WTC11 (cell line): ENCODE data around the gene EHMT1. TPM values are rescaled to one million over a fixed set of nuclear protein-coding genes. Genes with fewer than 3 reads are reported as not detected.

ENCODE experiments used
- ATAC-seq: fragments of 200-7000 bp; cut with Tn5 transposase; 2 replicates; pipeline ENCODE4 v1.10.0; 2021; ENCODE audit warnings: mild to moderate bottlenecking, moderate library complexity
- CTCF ChIA-PET: fragments of 300-600 bp; sonication (Branson Sonifier 250); formaldehyde crosslinking; loops from one replicate; lab custom pipeline; 2021; ENCODE audit warnings: antibody characterized with exemption; lab: Charles Lee
- POLR2A ChIA-PET: fragments of 350-600 bp; sonication (Branson Sonifier 250); formaldehyde crosslinking; loops from one replicate; lab custom pipeline; 2021; ENCODE audit warnings: antibody characterized with exemption; lab: Charles Lee
- DNase-seq: peaks from one replicate; pipeline ENCODE4 v3.0.0; 2021; ENCODE audit warnings: low spot score
- H3K27ac Mint-ChIP-seq: 2 replicates; pipeline ENCODE4 v1.8.0; 2021; ENCODE audit warnings: mixed read lengths
- H3K27me3 Mint-ChIP-seq: 2 replicates; pipeline ENCODE4 v1.8.0; 2021; ENCODE audit warnings: low read depth, mild to moderate bottlenecking, moderate library complexity, mixed read lengths
- H3K36me3 Mint-ChIP-seq: 2 replicates; pipeline ENCODE4 v1.8.0; 2021; ENCODE audit warnings: mixed read lengths
- H3K4me1 Mint-ChIP-seq: 2 replicates; pipeline ENCODE4 v1.8.0; 2022; ENCODE audit warnings: mixed read lengths
- H3K4me3 Mint-ChIP-seq: 2 replicates; pipeline ENCODE4 v1.8.0; 2021; ENCODE audit warnings: mild to moderate bottlenecking, moderate library complexity, mixed read lengths
- H3K9me3 Mint-ChIP-seq: 2 replicates; pipeline ENCODE4 v1.8.0; 2021; ENCODE audit warnings: mixed read lengths
- AFF4 ChIP-seq: sonication (generic); formaldehyde crosslinking; IDR thresholded peaks from 2 replicates; pipeline ENCODE4 v1.8.1; 2023; ENCODE audit warnings: mild to moderate bottlenecking, missing genetic modification reagents, borderline replicate concordance
- CTCF ChIP-seq: fragments of 200-600 bp; IDR thresholded peaks from 2 replicates; pipeline ENCODE4 v1.8.0; 2022; ENCODE audit warnings: antibody characterized with exemption
- IRF2 ChIP-seq: sonication (generic); formaldehyde crosslinking; IDR thresholded peaks from 2 replicates; pipeline ENCODE4 v1.8.0; 2022; ENCODE audit warnings: low read depth, missing genetic modification reagents, borderline replicate concordance
- KAT7 ChIP-seq: sonication (generic); formaldehyde crosslinking; IDR thresholded peaks from 2 replicates; pipeline ENCODE4 v1.8.1; 2023; ENCODE audit warnings: missing genetic modification reagents, mild to moderate bottlenecking, borderline replicate concordance
- RELA ChIP-seq: sonication (generic); formaldehyde crosslinking; IDR thresholded peaks from 2 replicates; pipeline ENCODE4 v1.8.1; 2022; ENCODE audit warnings: missing genetic modification reagents, mild to moderate bottlenecking, borderline replicate concordance
- SOX15 ChIP-seq: fragments of 250-450 bp; sonication (Bioruptor Pico); IDR thresholded peaks from 2 replicates; pipeline ENCODE4 v1.9.0; 2021; ENCODE audit warnings: mild to moderate bottlenecking
- SP1 ChIP-seq: sonication (generic); formaldehyde crosslinking; conservative IDR thresholded peaks from 2 replicates; pipeline ENCODE4 v1.8.1; 2022; ENCODE audit warnings: missing genetic modification reagents
- USF2 ChIP-seq: sonication (generic); formaldehyde crosslinking; IDR thresholded peaks from 2 replicates; pipeline ENCODE4 v1.8.1; 2023; ENCODE audit warnings: mild to moderate bottlenecking, missing genetic modification reagents, moderate library complexity
- ZBTB21 ChIP-seq: sonication (generic); formaldehyde crosslinking; IDR thresholded peaks from 2 replicates; pipeline ENCODE4 v1.8.1; 2023; ENCODE audit warnings: mild to moderate bottlenecking, missing genetic modification reagents, borderline replicate concordance
- ZMAT4 ChIP-seq: fragments of 250-450 bp; sonication (Bioruptor Pico); IDR thresholded peaks from 2 replicates; pipeline ENCODE4 v1.9.0; 2021; ENCODE audit warnings: mild to moderate bottlenecking
- ZNF219 ChIP-seq: sonication (generic); formaldehyde crosslinking; IDR thresholded peaks from 2 replicates; pipeline ENCODE4 v1.8.0; 2023; ENCODE audit warnings: missing genetic modification reagents, mild to moderate bottlenecking, borderline replicate concordance
- ZNF317 ChIP-seq: sonication (generic); formaldehyde crosslinking; IDR thresholded peaks from 2 replicates; pipeline ENCODE4 v1.8.1; 2023; ENCODE audit warnings: low read depth, mild to moderate bottlenecking, moderate library complexity, missing genetic modification reagents, borderline replicate concordance
- ZNF396 ChIP-seq: fragments of 250-450 bp; sonication (Bioruptor Pico); IDR thresholded peaks from 2 replicates; pipeline ENCODE4 v1.8.0; 2021; ENCODE audit warnings: mild to moderate bottlenecking, moderate library complexity, borderline replicate concordance
- ZNF423 ChIP-seq: fragments of 250-450 bp; sonication (Bioruptor Pico); IDR thresholded peaks from 2 replicates; pipeline ENCODE4 v2.1.2; 2022; ENCODE audit warnings: mild to moderate bottlenecking, moderate library complexity
- ZNF425 ChIP-seq: fragments of 250-450 bp; sonication (Bioruptor Pico); conservative IDR thresholded peaks from 2 replicates; pipeline ENCODE4 v1.9.0; 2021; ENCODE audit warnings: mild to moderate bottlenecking
- total RNA-seq: library from RNA; stranded (reverse); gene quantifications from 3 replicates; pipeline ENCODE4 v1.2.3, GENCODE V29; 2021

The EHMT1 gene
- total RNA-seq, 1 experiment from 2014 or later = 170 TPM

- no peak overlapping the region for H3K27ac Mint-ChIP-seq
- H3K27me3 Mint-ChIP-seq = no peaks in the 10 kb centered on the region
- no peaks in the 10 kb centered on the region for H3K9me3 Mint-ChIP-seq
- peaks cover 19% of the 10 kb centered on the region for H3K4me1 Mint-ChIP-seq
- ATAC-seq (no peak), DNase-seq (no peak)
- no peak overlapping the region for H3K4me3 Mint-ChIP-seq
- H3K36me3 Mint-ChIP-seq = peaks cover 40% of the 10 kb centered on the region
- CTCF ChIA-PET = interaction anchor here (0.6 kb wide), 1 partner anchor 565 kb away, joined by 3 read pairs; no protein-coding TSS in a partner anchor
- TF ChIP-seq RELA (no peak), ZMAT4 (CRISPR knock-in tag) (no peak), SP1 (no peak), ZNF425 (CRISPR knock-in tag) (no peak), ZNF423 (CRISPR knock-in tag) (no peak), IRF2 (CRISPR knock-in tag) (no peak), SOX15 (CRISPR knock-in tag) (no peak), ZBTB21 (CRISPR knock-in tag) (no peak), KAT7 (no peak), USF2 (CRISPR knock-in tag) (no peak), ZNF317 (no peak)
- POLR2A ChIA-PET = no interaction called here
Measured at GRCh38 chr9:137583347-137583746, 35.5 kb upstream of the EHMT1 start.

- ATAC-seq = no peak
- TF ChIP-seq CTCF = no peak
- no peak for TF ChIP-seq ZNF396 (CRISPR knock-in tag)
- TF ChIP-seq ZNF219 (CRISPR knock-in tag) = no peak
- no peak for TF ChIP-seq AFF4 (CRISPR knock-in tag)
- Mint-ChIP-seq H3K9me3 (no peaks in the 10 kb centered on the region), H3K27me3 (no peaks in the 10 kb centered on the region), H3K27ac (no peak overlapping the region), H3K36me3 (peaks cover 41% of the 10 kb centered on the region), H3K4me3 (no peak overlapping the region), H3K4me1 (peaks cover 18% of the 10 kb centered on the region)
- POLR2A ChIA-PET = no interaction called here
- DNase-seq = no peak
- CTCF ChIA-PET = no interaction called here
Measured at GRCh38 chr9:137583957-137584356, 34.8 kb upstream of the EHMT1 start.
